ENCODE results near the gene PLA2G1B. TPM values are rescaled to one million over a fixed set of nuclear protein-coding genes. Genes with fewer than 3 reads are reported as not detected.

Gene PLA2G1B
- total and polyA plus RNA-seq, 9 of the 15 experiments (the other 6 are each of a cell fraction or from before 2014, with no cell fraction given), result 1.4 TPM; not detected in 8

DNA sequence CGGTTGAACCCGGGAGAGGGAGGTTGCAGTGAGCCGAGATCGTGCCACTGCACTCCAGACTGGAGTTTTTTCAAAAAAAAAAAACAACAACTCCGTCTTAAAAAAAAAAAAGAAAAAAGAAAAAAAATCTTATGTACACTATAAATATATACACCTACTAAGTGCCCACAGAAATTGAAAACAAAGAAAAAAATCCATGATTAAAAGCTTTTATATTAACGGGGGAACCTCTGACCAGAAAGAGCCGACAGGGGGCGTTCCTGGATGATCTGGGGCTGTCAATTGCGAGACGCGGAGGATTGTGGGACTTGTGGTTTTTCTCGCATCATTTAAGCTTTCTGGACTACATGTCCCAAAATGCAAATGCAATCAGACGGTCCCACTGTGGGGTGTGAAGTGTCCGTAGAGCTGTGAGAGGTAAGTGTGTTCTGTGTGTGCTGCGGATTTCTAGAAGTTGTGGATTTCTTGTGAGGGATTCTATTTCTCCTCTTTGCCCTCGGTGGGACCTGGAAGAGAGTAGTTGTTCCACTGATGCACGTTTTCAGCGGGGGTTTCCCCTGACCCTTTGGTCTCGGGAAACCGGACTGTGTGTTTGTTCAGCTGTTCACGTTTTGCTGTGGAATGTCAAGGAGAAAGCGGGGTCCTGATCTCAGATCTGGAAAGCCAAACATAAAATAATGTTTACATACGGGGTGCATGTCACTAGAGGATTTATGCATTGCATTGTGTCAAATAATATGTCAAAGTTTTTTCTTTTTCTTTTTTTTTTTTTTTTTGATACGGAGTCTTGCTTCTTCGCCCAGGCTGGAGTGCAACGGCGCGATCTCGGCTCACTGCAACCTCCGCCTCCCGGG is 25.4 kb downstream of the PLA2G1B start, which contains the start of gene SIRT4:
TSS of gene SIRT4 (plus strand) at position 360 of the 854 bp plus-strand sequence. CDS start 1,241 bp downstream, outside the sequence.
- BruUV-seq (replicated peaks), result TSS peak; percentile 92
- intact Hi-C loops (cut with micrococcal nuclease), result no loop called here
- TF ChIP-seq, protein P1, sequence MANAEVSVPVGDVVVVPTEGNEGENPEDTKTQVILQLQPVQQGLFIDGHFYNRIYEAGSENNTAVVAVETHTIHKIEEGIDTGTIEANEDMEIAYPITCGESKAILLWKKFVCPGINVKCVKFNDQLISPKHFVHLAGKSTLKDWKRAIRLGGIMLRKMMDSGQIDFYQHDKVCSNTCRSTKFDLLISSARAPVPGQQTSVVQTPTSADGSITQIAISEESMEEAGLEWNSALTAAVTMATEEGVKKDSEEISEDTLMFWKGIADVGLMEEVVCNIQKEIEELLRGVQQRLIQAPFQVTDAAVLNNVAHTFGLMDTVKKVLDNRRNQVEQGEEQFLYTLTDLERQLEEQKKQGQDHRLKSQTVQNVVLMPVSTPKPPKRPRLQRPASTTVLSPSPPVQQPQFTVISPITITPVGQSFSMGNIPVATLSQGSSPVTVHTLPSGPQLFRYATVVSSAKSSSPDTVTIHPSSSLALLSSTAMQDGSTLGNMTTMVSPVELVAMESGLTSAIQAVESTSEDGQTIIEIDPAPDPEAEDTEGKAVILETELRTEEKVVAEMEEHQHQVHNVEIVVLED (CRISPR knock-in tag; IDR thresholded peaks at IDR 0.05), result 0 out of 2 replicates have a peak, but pooled peaks have one; percentile 15
- TF ChIP-seq PML (IDR thresholded peaks at IDR 0.05; ENCODE audit: low read length) (0 out of 2 replicates have a peak, but pooled peaks have one; percentile 20), MTA3 (IDR thresholded peaks at IDR 0.05; ENCODE audit: borderline replicate concordance) (peak; percentile 79), SP2 (IDR thresholded peaks at IDR 0.05; ENCODE audit: extremely low read depth, low read depth, low read length, poor library complexity, severe bottlenecking) (no peak), NUFIP1 (IDR thresholded peaks at IDR 0.05; ENCODE audit: partially characterized antibody) (peak; percentile 94)
- TF ChIP-seq, protein P2, sequence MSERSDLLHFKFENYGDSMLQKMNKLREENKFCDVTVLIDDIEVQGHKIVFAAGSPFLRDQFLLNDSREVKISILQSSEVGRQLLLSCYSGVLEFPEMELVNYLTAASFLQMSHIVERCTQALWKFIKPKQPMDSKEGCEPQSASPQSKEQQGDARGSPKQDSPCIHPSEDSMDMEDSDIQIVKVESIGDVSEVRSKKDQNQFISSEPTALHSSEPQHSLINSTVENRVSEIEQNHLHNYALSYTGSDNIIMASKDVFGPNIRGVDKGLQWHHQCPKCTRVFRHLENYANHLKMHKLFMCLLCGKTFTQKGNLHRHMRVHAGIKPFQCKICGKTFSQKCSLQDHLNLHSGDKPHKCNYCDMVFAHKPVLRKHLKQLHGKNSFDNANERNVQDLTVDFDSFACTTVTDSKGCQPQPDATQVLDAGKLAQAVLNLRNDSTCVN (CRISPR knock-in tag; IDR thresholded peaks at IDR 0.05), result 0 out of 2 replicates have a peak, but pooled peaks have one; percentile 44
- TF ChIP-seq, protein P3, sequence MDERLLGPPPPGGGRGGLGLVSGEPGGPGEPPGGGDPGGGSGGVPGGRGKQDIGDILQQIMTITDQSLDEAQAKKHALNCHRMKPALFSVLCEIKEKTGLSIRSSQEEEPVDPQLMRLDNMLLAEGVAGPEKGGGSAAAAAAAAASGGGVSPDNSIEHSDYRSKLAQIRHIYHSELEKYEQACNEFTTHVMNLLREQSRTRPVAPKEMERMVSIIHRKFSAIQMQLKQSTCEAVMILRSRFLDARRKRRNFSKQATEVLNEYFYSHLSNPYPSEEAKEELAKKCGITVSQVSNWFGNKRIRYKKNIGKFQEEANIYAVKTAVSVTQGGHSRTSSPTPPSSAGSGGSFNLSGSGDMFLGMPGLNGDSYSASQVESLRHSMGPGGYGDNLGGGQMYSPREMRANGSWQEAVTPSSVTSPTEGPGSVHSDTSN (CRISPR knock-in tag; IDR thresholded peaks at IDR 0.05; ENCODE audit: low read depth), result 0 out of 2 replicates have a peak, but pooled peaks have one; percentile 51
- TF ChIP-seq, protein P3 (tag; conservative IDR thresholded peaks at IDR 0.05; ENCODE audit: low read depth), result peak; percentile 95
- TF ChIP-seq, protein P4, sequence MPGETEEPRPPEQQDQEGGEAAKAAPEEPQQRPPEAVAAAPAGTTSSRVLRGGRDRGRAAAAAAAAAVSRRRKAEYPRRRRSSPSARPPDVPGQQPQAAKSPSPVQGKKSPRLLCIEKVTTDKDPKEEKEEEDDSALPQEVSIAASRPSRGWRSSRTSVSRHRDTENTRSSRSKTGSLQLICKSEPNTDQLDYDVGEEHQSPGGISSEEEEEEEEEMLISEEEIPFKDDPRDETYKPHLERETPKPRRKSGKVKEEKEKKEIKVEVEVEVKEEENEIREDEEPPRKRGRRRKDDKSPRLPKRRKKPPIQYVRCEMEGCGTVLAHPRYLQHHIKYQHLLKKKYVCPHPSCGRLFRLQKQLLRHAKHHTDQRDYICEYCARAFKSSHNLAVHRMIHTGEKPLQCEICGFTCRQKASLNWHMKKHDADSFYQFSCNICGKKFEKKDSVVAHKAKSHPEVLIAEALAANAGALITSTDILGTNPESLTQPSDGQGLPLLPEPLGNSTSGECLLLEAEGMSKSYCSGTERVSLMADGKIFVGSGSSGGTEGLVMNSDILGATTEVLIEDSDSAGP (CRISPR knock-in tag; IDR thresholded peaks at IDR 0.05), result no peak

More for the DNA sequence above, 25.4 kb downstream of the PLA2G1B start, which contains the start of gene SIRT4:
- peak within 1 kb of the TSS; percentile 82 for H3K4me2 ChIP-seq (ENCODE audit: insufficient read depth, low read length)
- H2AFZ ChIP-seq (ENCODE audit: low read depth, low read length), result peak within 1 kb of the TSS; percentile 99
- H3K27ac ChIP-seq (ENCODE audit: extremely low read depth, low read depth, low read length), result peak within 1 kb of the TSS; percentile 56
- FAIRE-seq (peak; percentile 99), DNase-seq (ENCODE audit: extremely low read depth in 1 of 4, low spot score in 3 of 4) (peak; percentile 91 to 96 (median 92)), ATAC-seq (peak; percentile 98)
- POLR2A ChIA-PET, result interaction anchor here (0.6 to 3.3 kb wide), 9 partner anchors 10 to 817 kb away, joined by 3 to 194 read pairs (median 3); partner anchors contain the start of genes RNU4-1, RNU4-2 and RPLP0
- peaks cover 0 to 5% of the 10 kb centered on the region in 2 experiments; a peak in 1 of 5 replicates for H3K4me1 ChIP-seq (replicated peaks in 1 of 2; ENCODE audit: control insufficient read depth in 2 of 2, insufficient read depth in 2 of 2, low read length in 2 of 2)
- in situ Hi-C loops (cut with MboI), result no loop called here
- CTCF ChIA-PET (ENCODE audit: low intra/inter-chr PET ratio), result interaction anchor here (0.6 kb wide), 1 partner anchor 37 kb away, joined by 4 read pairs; the partner anchor contains the start of gene PXN
- no peaks in the 10 kb centered on the region for H4K20me1 ChIP-seq (replicated peaks; ENCODE audit: control insufficient read depth, insufficient read depth, low read length)
- H3K36me3 ChIP-seq (ENCODE audit: control insufficient read depth, insufficient read depth, low read length), result 0 out of 3 replicates have a peak, but pooled peaks cover 3% of the 10 kb centered on the region
- H3K79me2 ChIP-seq (ENCODE audit: control insufficient read depth, insufficient read depth, low read length), result no peaks in the 10 kb centered on the region
- no peaks in the 10 kb centered on the region for H3K27me3 ChIP-seq (ENCODE audit: control insufficient read depth in 2 of 2, insufficient read depth in 2 of 2, low read length in 2 of 2)
- peak within 1 kb of the TSS; percentile 70 to 85 for H3K9ac ChIP-seq (ENCODE audit: insufficient read depth in 1 of 2, low read depth in 2 of 2, low read length in 2 of 2)
- no peaks in the 10 kb centered on the region for H3K9me3 ChIP-seq (replicated peaks; ENCODE audit: control insufficient read depth, insufficient read depth, low read depth, low read length)
- no peaks in the 10 kb centered on the region for H3K9me1 ChIP-seq (ENCODE audit: control insufficient read depth, insufficient read depth, low read length)
- 3% methylated on average over 22 of the region's 31 CpGs for WGBS (ENCODE audit: insufficient coverage, low coverage, missing lambda C conversion rate)
- peak within 1 kb of the TSS; percentile 46 for H3K4me3 ChIP-seq

All from K562 (cell line).